ENCODE measurements around the gene VANGL2. TPM values are rescaled to one million over a fixed set of nuclear protein-coding genes. Genes with fewer than 3 reads are reported as not detected.

Gene VANGL2
- polyA plus RNA-seq, 4 donors, result 0.27 to 20.6 (median 3.0) TPM

DNA sequence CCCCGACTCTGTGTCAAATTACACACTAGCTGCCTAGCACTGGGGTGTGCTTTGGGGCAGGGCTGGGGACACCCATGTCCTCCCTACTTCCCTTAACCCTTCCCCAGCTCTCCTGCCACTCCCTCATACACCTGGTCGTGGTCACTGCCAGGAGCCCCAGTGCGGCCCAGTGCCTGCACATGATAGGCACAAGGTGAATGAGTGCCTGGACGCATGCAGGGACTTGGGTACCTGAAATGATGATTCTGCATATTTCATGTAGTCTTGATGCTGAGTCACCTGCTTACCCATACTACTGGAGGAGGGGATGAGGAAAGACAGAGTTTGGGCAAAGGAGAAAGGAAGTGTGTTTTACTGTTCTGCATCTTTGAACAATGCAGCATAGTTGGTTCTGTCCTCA, 1.5 kb upstream of the VANGL2 start:
- Histone ChIP-seq H3K9me3 (ENCODE audit: control insufficient read depth in 2 of 2, insufficient read depth in 1 of 2, low read depth in 1 of 2, low read length in 1 of 2) (no peaks in the 10 kb centered on the region), H3K4me1 (ENCODE audit: control insufficient read depth in 3 of 3, insufficient read depth in 2 of 3, low read depth in 1 of 3, low read length in 2 of 3) (peaks cover 2 to 26% (median 3%) of the 10 kb centered on the region in 3 donors), H3K36me3 (ENCODE audit: control insufficient read depth in 3 of 3, insufficient read depth in 2 of 3, low read depth in 1 of 3, low read length in 3 of 3) (no peaks in the 10 kb centered on the region), H3K27ac (ENCODE audit: low read depth in 1 of 3, low read length in 2 of 3) (no peak overlapping the region), H3K4me3 (ENCODE audit: low read depth in 1 of 3, low read length in 3 of 3) (no peak overlapping the region), H3K27me3 (ENCODE audit: control insufficient read depth in 3 of 3, insufficient read depth in 3 of 3, low read length in 3 of 3) (no peaks in the 10 kb centered on the region)
- WGBS, 3 donors, result 43 to 69% (median 57%) methylated on average over 4 of the region's 4 CpGs
- FAIRE-seq (no peak), DNase-seq (peak in 1 of 2 donors; percentile 29)

DNA sequence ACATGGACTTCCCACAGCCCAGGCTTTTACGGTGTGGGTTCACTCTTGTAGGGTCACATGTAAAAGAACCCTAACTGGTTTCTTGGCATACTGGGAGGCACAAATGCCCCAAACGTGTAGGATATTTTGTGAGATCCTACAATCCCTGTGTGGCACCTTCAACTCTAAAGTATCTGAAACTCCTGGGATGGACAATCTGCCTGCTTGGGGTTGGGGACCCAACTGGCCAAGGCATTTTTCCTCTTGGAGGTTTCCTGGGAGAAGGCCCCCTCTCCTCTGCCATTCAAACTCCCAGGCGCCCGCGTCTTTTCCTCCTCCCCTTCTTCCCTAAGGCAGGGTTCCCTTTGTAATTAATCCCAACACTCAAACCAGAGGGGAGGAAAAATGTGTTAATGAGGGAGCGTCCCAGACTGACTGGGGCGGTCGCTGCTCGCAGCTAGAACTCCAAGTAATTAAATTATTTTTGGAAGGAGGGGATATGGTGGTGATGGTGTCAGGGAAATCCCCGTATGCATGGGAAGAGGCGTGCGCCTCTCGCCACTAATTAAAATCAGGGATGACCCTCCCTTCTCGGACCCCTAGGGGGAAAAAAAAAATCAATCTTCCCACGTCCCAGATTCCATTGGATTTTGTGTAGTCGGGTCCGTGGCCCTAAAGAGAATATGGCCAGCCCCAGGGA, 681 bp upstream of the VANGL2 start:
- Histone ChIP-seq H3K4me1 (ENCODE audit: control insufficient read depth in 3 of 3, insufficient read depth in 2 of 3, low read depth in 1 of 3, low read length in 2 of 3) (peaks cover 2 to 26% (median 3%) of the 10 kb centered on the region in 3 donors), H3K36me3 (ENCODE audit: control insufficient read depth in 3 of 3, insufficient read depth in 2 of 3, low read depth in 1 of 3, low read length in 3 of 3) (no peaks in the 10 kb centered on the region), H3K9me3 (ENCODE audit: control insufficient read depth in 2 of 2, insufficient read depth in 1 of 2, low read depth in 1 of 2, low read length in 1 of 2) (no peaks in the 10 kb centered on the region), H3K4me3 (ENCODE audit: low read depth in 1 of 3, low read length in 3 of 3) (peak overlapping the region; percentile 72 to 76 (median 75)), H3K27me3 (ENCODE audit: control insufficient read depth in 3 of 3, insufficient read depth in 3 of 3, low read length in 3 of 3) (no peaks in the 10 kb centered on the region), H3K27ac (ENCODE audit: low read depth in 1 of 3, low read length in 2 of 3) (peak overlapping the region in 1 of 3 donors; percentile 70)
- DNase-seq (no peak), FAIRE-seq (no peak)
- WGBS, 3 donors, result 50 to 65% (median 60%) methylated on average over 17 of the region's 17 CpGs

- H3K27ac ChIP-seq (ENCODE audit: low read depth in 1 of 3, low read length in 2 of 3), result peak overlapping the region in 1 of 3 donors; percentile 52
- DNase-seq, result peak in 1 of 2 donors; percentile 69
- FAIRE-seq, result no peak
- H3K4me1 ChIP-seq (ENCODE audit: control insufficient read depth in 3 of 3, insufficient read depth in 2 of 3, low read depth in 1 of 3, low read length in 2 of 3), result peaks cover 2 to 26% (median 3%) of the 10 kb centered on the region in 3 donors
- H3K4me3 ChIP-seq (ENCODE audit: low read depth in 1 of 3, low read length in 3 of 3), result peak overlapping the region; percentile 72 to 76 (median 75)
- H3K9me3 ChIP-seq (ENCODE audit: control insufficient read depth in 2 of 2, insufficient read depth in 1 of 2, low read depth in 1 of 2, low read length in 1 of 2), result no peaks in the 10 kb centered on the region
- H3K36me3 ChIP-seq (ENCODE audit: control insufficient read depth in 3 of 3, insufficient read depth in 2 of 3, low read depth in 1 of 3, low read length in 3 of 3), result no peaks in the 10 kb centered on the region
- H3K27me3 ChIP-seq (ENCODE audit: control insufficient read depth in 3 of 3, insufficient read depth in 3 of 3, low read length in 3 of 3), result no peaks in the 10 kb centered on the region
- WGBS, 3 donors, result 2 to 8% (median 3%) methylated on average over 40 to 55 of the region's 55 CpGs
Observed at GRCh38 chr1:160400646-160401486, 502 bp downstream of the VANGL2 start.

DNA sequence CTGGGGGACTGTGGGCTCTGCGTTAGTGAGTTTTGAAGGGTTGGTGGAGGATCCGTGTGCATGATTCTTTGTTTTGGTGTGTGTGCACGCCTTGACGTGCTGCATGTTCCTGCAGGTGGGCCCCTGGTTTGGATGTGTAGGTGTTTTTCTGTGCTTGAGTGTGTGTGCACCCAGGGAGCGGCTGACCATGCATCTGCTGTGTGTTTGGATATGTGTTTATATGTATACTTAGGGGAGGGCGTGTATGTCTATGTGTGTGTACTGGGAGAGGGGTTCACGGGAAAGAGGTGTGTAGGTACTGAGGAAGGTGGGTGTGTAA, 1.1 kb downstream of the VANGL2 start:
- no peaks in the 10 kb centered on the region for H3K27me3 ChIP-seq (ENCODE audit: control insufficient read depth in 3 of 3, insufficient read depth in 3 of 3, low read length in 3 of 3)
- no peaks in the 10 kb centered on the region for H3K9me3 ChIP-seq (ENCODE audit: control insufficient read depth in 2 of 2, insufficient read depth in 1 of 2, low read depth in 1 of 2, low read length in 1 of 2)
- peaks cover 2 to 24% (median 3%) of the 10 kb centered on the region in 3 donors for H3K4me1 ChIP-seq (ENCODE audit: control insufficient read depth in 3 of 3, insufficient read depth in 2 of 3, low read depth in 1 of 3, low read length in 2 of 3)
- H3K36me3 ChIP-seq (ENCODE audit: control insufficient read depth in 3 of 3, insufficient read depth in 2 of 3, low read depth in 1 of 3, low read length in 3 of 3), result no peaks in the 10 kb centered on the region
- WGBS, 3 donors, result 15 to 38% (median 34%) methylated on average over 7 of the region's 7 CpGs
- peak in 1 of 2 donors; percentile 53 for DNase-seq
- H3K4me3 ChIP-seq (ENCODE audit: low read depth in 1 of 3, low read length in 3 of 3), result peak overlapping the region in 2 of 3 donors; percentile 75 to 76
- H3K27ac ChIP-seq (ENCODE audit: low read depth in 1 of 3, low read length in 2 of 3), result no peak overlapping the region
- FAIRE-seq, result no peak

GRCh38 chr1:160402001-160402795, 1.8 kb downstream of the VANGL2 start:
- Histone ChIP-seq H3K27ac (ENCODE audit: low read depth in 1 of 3, low read length in 2 of 3) (no peak overlapping the region), H3K9me3 (ENCODE audit: control insufficient read depth in 2 of 2, insufficient read depth in 1 of 2, low read depth in 1 of 2, low read length in 1 of 2) (no peaks in the 10 kb centered on the region), H3K27me3 (ENCODE audit: control insufficient read depth in 3 of 3, insufficient read depth in 3 of 3, low read length in 3 of 3) (no peaks in the 10 kb centered on the region), H3K36me3 (ENCODE audit: control insufficient read depth in 3 of 3, insufficient read depth in 2 of 3, low read depth in 1 of 3, low read length in 3 of 3) (no peaks in the 10 kb centered on the region), H3K4me1 (ENCODE audit: control insufficient read depth in 3 of 3, insufficient read depth in 2 of 3, low read depth in 1 of 3, low read length in 2 of 3) (peaks cover 2 to 16% (median 3%) of the 10 kb centered on the region in 3 donors), H3K4me3 (ENCODE audit: low read depth in 1 of 3, low read length in 3 of 3) (peak overlapping the region in 1 of 3 donors; percentile 76)
- FAIRE-seq (no peak), DNase-seq (no peak)
- 62 to 70% (median 69%) methylated on average over 9 of the region's 9 CpGs for WGBS, 3 donors

DNA sequence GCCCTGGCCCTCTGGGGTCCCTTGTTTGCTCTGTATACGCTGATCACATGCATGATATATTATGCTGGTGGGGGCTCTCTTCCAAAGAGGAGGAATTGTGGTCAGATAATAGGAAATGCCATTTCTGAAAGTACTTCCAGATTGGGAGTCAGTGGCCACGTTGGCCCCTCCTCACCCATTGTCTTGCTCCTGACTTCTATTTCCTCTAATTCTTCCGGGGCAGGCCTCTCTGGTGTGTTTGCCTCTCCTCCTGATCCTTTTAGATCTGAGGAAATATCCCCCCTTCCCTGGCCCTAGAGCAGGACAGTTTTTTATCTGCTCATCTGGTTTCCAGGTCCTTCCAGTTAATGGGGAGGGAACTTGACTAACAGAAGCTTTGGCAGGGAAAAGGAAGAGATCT, 2.9 kb downstream of the VANGL2 start:
- H3K4me1 ChIP-seq (ENCODE audit: control insufficient read depth in 3 of 3, insufficient read depth in 2 of 3, low read depth in 1 of 3, low read length in 2 of 3), result peaks cover 0 to 12% (median 2%) of the 10 kb centered on the region in 3 donors
- H3K27ac ChIP-seq (ENCODE audit: low read depth in 1 of 3, low read length in 2 of 3), result no peak overlapping the region
- FAIRE-seq, result no peak
- 67 to 72% (median 68%) methylated on average over 3 of the region's 3 CpGs for whole genome bisulfite sequencing, 3 donors
- no peak for DNase-seq
- no peaks in the 10 kb centered on the region for H3K27me3 ChIP-seq (ENCODE audit: control insufficient read depth in 3 of 3, insufficient read depth in 3 of 3, low read length in 3 of 3)
- H3K36me3 ChIP-seq (ENCODE audit: control insufficient read depth in 3 of 3, insufficient read depth in 2 of 3, low read depth in 1 of 3, low read length in 3 of 3), result peaks cover 0 to 4% (median 0%) of the 10 kb centered on the region in 3 donors
- H3K4me3 ChIP-seq (ENCODE audit: low read depth in 1 of 3, low read length in 3 of 3), result no peak overlapping the region
- H3K9me3 ChIP-seq (ENCODE audit: control insufficient read depth in 2 of 2, insufficient read depth in 1 of 2, low read depth in 1 of 2, low read length in 1 of 2), result no peaks in the 10 kb centered on the region

DNA sequence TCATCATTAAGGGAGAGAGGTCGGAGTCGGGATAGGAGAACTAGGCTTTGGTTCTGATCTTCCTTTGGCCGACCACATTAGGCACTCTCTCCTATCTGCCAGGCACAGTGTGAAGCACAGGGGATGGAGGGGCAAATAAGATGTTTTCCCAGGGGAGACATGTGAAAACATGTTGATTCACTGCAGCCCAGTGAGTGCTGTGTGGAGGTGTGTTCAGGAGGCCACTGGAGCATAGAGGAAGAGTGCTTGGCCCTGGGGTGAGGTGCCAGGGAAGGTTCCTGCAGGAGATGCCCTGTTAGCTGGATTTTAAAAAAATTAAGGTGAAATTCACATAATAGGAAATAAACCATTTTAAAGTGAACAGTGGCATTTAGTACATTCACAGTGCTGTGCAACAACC, 3.7 kb downstream of the VANGL2 start:
- H3K4me1 ChIP-seq (ENCODE audit: control insufficient read depth in 3 of 3, insufficient read depth in 2 of 3, low read depth in 1 of 3, low read length in 2 of 3), result peaks cover 0 to 12% (median 0%) of the 10 kb centered on the region in 3 donors
- WGBS, 3 donors, result 91 to 97% (median 95%) methylated on average over 3 of the region's 3 CpGs
- no peak overlapping the region for H3K4me3 ChIP-seq (ENCODE audit: low read depth in 1 of 3, low read length in 3 of 3)
- DNase-seq, result no peak
- FAIRE-seq, result no peak
- no peak overlapping the region for H3K27ac ChIP-seq (ENCODE audit: low read depth in 1 of 3, low read length in 2 of 3)
- H3K36me3 ChIP-seq (ENCODE audit: control insufficient read depth in 3 of 3, insufficient read depth in 2 of 3, low read depth in 1 of 3, low read length in 3 of 3), result peaks cover 0 to 12% (median 0%) of the 10 kb centered on the region in 3 donors
- no peaks in the 10 kb centered on the region for H3K9me3 ChIP-seq (ENCODE audit: control insufficient read depth in 2 of 2, insufficient read depth in 1 of 2, low read depth in 1 of 2, low read length in 1 of 2)
- H3K27me3 ChIP-seq (ENCODE audit: control insufficient read depth in 3 of 3, insufficient read depth in 3 of 3, low read length in 3 of 3), result no peaks in the 10 kb centered on the region

DNA sequence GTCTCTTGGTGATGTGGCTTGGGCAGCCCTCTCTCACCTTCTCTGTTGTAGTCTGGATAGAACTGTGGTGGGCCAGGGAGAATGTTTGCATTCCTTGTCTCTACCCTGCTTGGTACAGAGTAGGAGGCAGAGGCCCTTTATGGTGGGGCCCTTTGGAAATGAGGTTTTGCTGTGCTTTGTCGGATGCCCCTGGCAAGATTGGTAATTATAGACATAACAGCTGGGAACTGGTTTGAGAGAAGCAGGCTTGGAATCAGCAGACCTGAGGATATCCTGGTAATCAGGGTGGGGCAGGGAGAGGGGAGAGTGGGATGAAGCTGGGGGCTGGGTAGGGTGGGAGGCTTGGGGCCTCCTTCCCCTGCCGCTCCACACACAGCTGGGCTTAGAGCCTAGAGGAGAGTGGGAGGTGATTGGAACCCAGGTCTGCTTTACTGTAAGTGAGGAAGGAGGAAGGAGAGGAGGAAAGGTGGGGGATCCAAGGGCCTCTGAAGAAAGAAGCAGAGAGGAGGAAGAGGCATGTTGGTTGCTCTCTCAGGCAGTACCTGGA, 5.0 kb downstream of the VANGL2 start:
- Histone ChIP-seq H3K4me1 (ENCODE audit: control insufficient read depth in 3 of 3, insufficient read depth in 2 of 3, low read depth in 1 of 3, low read length in 2 of 3) (peaks cover 0 to 12% (median 0%) of the 10 kb centered on the region in 3 donors), H3K27me3 (ENCODE audit: control insufficient read depth in 3 of 3, insufficient read depth in 3 of 3, low read length in 3 of 3) (no peaks in the 10 kb centered on the region), H3K27ac (ENCODE audit: low read depth in 1 of 3, low read length in 2 of 3) (no peak overlapping the region), H3K4me3 (ENCODE audit: low read depth in 1 of 3, low read length in 3 of 3) (no peak overlapping the region), H3K9me3 (ENCODE audit: control insufficient read depth in 2 of 2, insufficient read depth in 1 of 2, low read depth in 1 of 2, low read length in 1 of 2) (no peaks in the 10 kb centered on the region), H3K36me3 (ENCODE audit: control insufficient read depth in 3 of 3, insufficient read depth in 2 of 3, low read depth in 1 of 3, low read length in 3 of 3) (peaks cover 0 to 20% (median 0%) of the 10 kb centered on the region in 3 donors)
- DNase-seq (no peak), FAIRE-seq (no peak)
- WGBS, 3 donors, result 90 to 98% (median 92%) methylated on average over 2 of the region's 2 CpGs
